Coronary artery (tissue), 2 donors: Measurements from ENCODE around the gene TYMS.

Experiments
- DNase-seq: peaks from one replicate; pipeline ENCODE4 v3.0.0-alpha.2; 2017; ENCODE audit warnings: low spot score
- H3K27ac ChIP-seq, 2 donors: fragments of 200-600 bp; sonication (generic); one replicate each; pipeline ENCODE4 v1.5.1; 2016 to 2019
- H3K4me3 ChIP-seq: fragments of 200-600 bp; sonication (generic); 2 replicates; pipeline ENCODE4 v1.5.1; 2016; ENCODE audit warnings: mild to moderate bottlenecking, moderate library complexity
- TF ChIP-seq, protein P1 (sequence below): fragments of 200-600 bp; sonication (generic); IDR thresholded peaks from one replicate; pipeline ENCODE4 v1.5.1; 2019; ENCODE audit warnings: antibody characterized with exemption

TYMS gene

DNA sequence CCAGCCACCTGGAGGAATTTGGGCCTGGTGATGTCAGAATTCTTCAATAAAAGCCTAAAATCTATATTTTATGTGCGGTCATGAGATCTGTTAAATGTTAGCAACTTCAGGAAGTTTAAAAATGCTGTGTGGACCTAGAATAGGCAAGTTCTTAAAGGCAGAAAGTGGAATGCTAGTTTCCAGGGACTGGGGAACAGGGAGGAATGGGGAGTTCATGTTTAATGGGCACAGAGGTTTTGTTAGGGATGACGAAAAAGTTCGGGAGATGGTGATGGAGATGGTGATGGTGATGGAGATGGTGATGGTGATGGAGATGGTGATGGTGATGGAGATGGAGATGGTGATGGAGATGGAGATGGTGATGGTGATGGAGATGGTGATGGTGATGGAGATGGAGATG, 9.2 kb downstream of the TYMS start:
- DNase-seq = no peak
- Histone ChIP-seq H3K27ac (no peak overlapping the region), H3K4me3 (no peak overlapping the region)
- TF ChIP-seq, protein P1, sequence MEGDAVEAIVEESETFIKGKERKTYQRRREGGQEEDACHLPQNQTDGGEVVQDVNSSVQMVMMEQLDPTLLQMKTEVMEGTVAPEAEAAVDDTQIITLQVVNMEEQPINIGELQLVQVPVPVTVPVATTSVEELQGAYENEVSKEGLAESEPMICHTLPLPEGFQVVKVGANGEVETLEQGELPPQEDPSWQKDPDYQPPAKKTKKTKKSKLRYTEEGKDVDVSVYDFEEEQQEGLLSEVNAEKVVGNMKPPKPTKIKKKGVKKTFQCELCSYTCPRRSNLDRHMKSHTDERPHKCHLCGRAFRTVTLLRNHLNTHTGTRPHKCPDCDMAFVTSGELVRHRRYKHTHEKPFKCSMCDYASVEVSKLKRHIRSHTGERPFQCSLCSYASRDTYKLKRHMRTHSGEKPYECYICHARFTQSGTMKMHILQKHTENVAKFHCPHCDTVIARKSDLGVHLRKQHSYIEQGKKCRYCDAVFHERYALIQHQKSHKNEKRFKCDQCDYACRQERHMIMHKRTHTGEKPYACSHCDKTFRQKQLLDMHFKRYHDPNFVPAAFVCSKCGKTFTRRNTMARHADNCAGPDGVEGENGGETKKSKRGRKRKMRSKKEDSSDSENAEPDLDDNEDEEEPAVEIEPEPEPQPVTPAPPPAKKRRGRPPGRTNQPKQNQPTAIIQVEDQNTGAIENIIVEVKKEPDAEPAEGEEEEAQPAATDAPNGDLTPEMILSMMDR = no peak

DNA sequence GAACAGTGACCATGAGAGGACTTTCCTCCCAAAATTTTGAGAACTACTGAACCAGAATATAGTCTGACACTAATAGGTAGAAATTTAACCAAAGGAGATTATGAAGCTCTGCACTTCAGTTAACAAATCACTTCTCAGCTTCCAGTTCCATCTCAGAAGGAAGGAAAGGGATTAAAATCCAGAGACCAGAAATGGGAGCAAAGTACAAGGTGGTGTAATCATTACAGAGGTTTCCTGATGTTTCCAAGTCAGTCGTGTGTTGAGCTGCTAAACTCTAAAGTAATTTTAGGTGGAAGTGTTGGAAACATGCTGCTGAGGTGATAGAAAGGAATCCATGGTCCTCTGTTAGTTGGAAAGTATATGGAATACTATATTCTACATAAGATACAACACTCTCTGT, 10.8 kb downstream of the TYMS start:
- TF ChIP-seq, protein P1 = no peak
- H3K27ac ChIP-seq = no peak overlapping the region
- no peak overlapping the region for H3K4me3 ChIP-seq
- no peak for DNase-seq

DNA sequence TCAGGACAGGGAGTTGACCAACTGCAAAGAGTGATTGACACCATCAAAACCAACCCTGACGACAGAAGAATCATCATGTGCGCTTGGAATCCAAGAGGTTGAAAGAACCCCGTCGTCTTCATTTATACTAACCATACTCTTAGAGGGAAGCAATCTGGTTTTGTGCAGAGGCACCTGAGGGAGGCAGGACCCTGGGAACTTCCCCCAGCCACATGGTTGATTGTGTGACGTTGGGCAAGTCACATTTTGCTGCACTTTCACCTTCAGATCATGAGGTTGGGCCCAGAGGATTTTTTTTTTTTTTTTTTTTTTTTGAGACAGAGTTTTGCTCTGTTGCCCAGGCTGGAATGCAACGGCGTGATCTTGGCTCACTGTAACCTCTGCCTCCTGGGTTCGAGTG, 11.6 kb downstream of the TYMS start:
- no peak for DNase-seq
- TF ChIP-seq, protein P1 = no peak
- Histone ChIP-seq H3K4me3 (no peak overlapping the region), H3K27ac (no peak overlapping the region)

DNA sequence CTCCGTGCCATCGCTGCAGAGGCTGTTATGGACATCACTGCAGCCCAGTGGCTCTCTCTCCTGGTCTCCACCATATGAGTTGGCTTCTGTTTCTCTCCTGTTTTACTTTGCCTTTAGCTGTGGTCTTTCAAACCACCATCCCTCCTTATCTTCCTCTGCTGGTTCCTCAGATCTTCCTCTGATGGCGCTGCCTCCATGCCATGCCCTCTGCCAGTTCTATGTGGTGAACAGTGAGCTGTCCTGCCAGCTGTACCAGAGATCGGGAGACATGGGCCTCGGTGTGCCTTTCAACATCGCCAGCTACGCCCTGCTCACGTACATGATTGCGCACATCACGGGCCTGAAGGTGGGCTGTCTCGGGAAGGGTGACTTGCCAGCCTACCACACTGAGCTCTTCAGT, 13.1 kb downstream of the TYMS start:
- TF ChIP-seq, protein P1 = no peak
- DNase-seq = no peak
- H3K27ac ChIP-seq = no peak overlapping the region
- H3K4me3 ChIP-seq = no peak overlapping the region

DNA sequence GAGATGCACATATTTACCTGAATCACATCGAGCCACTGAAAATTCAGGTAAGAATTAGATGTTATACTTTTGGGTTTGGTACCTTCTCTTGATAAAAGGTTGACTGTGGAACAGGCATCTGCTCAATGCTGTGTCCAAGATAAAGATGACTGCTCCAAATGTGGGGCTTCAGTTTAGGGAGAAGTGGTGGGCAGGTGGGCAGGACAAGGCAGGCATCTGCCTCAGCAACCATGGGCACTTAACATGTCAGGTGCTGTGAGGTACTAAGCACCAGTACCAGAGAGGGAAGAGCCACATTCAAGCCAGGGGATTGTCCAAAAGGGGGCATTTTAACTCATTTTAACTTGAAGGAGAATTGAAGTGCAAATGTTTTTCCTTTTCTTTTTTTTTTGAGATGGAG, 14.0 kb downstream of the TYMS start:
- DNase-seq = no peak
- Histone ChIP-seq H3K4me3 (no peak overlapping the region), H3K27ac (no peak overlapping the region)
- TF ChIP-seq, protein P1 = no peak

DNA sequence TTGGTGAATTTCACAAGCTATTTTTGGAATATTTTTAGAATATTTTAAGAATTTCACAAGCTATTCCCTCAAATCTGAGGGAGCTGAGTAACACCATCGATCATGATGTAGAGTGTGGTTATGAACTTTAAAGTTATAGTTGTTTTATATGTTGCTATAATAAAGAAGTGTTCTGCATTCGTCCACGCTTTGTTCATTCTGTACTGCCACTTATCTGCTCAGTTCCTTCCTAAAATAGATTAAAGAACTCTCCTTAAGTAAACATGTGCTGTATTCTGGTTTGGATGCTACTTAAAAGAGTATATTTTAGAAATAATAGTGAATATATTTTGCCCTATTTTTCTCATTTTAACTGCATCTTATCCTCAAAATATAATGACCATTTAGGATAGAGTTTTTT, 15.9 kb downstream of the TYMS start:
- DNase-seq = no peak
- TF ChIP-seq, protein P1 = no peak
- no peak overlapping the region for H3K27ac ChIP-seq

DNA sequence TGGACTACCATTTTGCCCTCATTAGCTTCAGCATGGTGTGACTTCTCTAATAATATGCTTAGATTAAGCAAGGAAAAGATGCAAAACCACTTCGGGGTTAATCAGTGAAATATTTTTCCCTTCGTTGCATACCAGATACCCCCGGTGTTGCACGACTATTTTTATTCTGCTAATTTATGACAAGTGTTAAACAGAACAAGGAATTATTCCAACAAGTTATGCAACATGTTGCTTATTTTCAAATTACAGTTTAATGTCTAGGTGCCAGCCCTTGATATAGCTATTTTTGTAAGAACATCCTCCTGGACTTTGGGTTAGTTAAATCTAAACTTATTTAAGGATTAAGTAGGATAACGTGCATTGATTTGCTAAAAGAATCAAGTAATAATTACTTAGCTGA, 16.3 kb downstream of the TYMS start:
- no peak overlapping the region for H3K27ac ChIP-seq
- TF ChIP-seq, protein P1 = no peak
- no peak overlapping the region for H3K4me3 ChIP-seq
- DNase-seq = no peak

More for the DNA sequence above, 15.9 kb downstream of the TYMS start:
- H3K4me3 ChIP-seq = no peak overlapping the region
